ENCODE data around the gene CCDC7. TPM values are rescaled to one million over a fixed set of nuclear protein-coding genes. Genes with fewer than 3 reads are reported as not detected.
"Not testable (repeated sequence)": the region's sequence is repeated elsewhere in the genome, so short reads cannot be mapped to it uniquely, and the experiment has no call there.

Gene CCDC7
- total RNA-seq, 1 donor from 2014 or later: 2.3 TPM

DNA sequence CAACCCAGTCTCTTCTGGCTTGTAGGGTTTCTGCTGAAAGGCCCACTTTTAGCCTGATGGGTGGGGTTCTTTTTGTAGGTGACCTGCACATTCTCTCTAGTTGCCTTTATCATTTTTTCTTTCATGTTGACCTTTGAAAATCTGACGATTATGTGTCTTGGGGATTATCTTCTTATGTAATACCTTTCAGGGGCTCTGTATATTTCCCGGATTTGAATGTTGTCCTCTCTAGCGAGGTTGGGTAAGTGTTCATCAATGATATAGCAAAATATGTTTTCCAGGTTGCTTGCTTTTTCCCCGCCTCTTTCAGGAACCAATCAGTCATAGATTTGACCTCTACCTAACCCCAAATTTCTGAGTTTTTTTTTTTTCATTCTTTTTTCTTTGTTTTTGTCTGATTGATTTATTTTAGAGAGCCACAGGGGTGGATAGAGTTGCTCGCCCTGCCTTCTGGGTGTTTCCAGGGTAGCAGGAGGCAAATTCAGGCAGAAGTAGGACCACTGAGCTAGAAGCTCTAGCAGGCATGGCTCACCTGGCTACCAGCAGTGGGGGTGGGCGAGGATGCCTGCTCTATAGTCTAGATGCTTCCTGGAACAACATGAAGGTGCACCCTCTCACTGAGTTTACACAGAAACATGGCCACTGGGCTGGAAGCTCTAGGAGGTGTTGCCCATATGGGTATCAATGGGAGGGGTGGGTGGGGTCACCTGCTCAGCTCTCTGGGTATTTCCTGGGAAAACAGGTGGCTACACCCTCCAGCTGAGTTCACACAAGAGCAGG, 94.9 kb downstream of the CCDC7 start:
- TF ChIP-seq, protein P1, sequence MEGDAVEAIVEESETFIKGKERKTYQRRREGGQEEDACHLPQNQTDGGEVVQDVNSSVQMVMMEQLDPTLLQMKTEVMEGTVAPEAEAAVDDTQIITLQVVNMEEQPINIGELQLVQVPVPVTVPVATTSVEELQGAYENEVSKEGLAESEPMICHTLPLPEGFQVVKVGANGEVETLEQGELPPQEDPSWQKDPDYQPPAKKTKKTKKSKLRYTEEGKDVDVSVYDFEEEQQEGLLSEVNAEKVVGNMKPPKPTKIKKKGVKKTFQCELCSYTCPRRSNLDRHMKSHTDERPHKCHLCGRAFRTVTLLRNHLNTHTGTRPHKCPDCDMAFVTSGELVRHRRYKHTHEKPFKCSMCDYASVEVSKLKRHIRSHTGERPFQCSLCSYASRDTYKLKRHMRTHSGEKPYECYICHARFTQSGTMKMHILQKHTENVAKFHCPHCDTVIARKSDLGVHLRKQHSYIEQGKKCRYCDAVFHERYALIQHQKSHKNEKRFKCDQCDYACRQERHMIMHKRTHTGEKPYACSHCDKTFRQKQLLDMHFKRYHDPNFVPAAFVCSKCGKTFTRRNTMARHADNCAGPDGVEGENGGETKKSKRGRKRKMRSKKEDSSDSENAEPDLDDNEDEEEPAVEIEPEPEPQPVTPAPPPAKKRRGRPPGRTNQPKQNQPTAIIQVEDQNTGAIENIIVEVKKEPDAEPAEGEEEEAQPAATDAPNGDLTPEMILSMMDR (IDR thresholded peaks at IDR 0.05; ENCODE audit: insufficient read depth, low read depth, low read length): no peak
- no peak for TF ChIP-seq EZH2 (IDR thresholded peaks at IDR 0.05; ENCODE audit: insufficient read depth, low read length)
- no peaks in the 10 kb centered on the region for H3K36me3 Mint-ChIP-seq (ENCODE audit: low read depth, unreplicated experiment)
- Histone ChIP-seq H3K4me1 (ENCODE audit: insufficient read depth, low read length) (no peaks in the 10 kb centered on the region), H2AFZ (ENCODE audit: low read depth, low read length) (no peak overlapping the region), H3K27me3 (ENCODE audit: insufficient read depth, low read length) (no peaks in the 10 kb centered on the region), H3K9me3 (ENCODE audit: insufficient read depth, low read depth, low read length) (no peaks in the 10 kb centered on the region), H4K20me1 (ENCODE audit: insufficient read depth, low read length) (no peaks in the 10 kb centered on the region), H3K4me3 (ENCODE audit: insufficient read depth, low read depth, low read length) (no peak overlapping the region), H3K36me3 (ENCODE audit: insufficient read depth, low read length) (no peaks in the 10 kb centered on the region), H3K79me2 (ENCODE audit: insufficient read depth, low read length) (no peaks in the 10 kb centered on the region), H3K4me2 (ENCODE audit: low read length) (no peak overlapping the region), H3K27ac (ENCODE audit: low read depth, low read length) (no peak overlapping the region), H3K9ac (ENCODE audit: low read length) (no peak overlapping the region)
- no peaks in the 10 kb centered on the region for H3K4me1 Mint-ChIP-seq (ENCODE audit: low read depth, unreplicated experiment)
- H3K4me3 Mint-ChIP-seq (ENCODE audit: unreplicated experiment): no peak overlapping the region
- FAIRE-seq: no peak
- DNase-seq (ENCODE audit: low read depth): no peak
- peaks cover 4% of the 10 kb centered on the region for H3K9me3 Mint-ChIP-seq (ENCODE audit: unreplicated experiment)
- no peaks in the 10 kb centered on the region for H3K27me3 Mint-ChIP-seq (ENCODE audit: low read depth, unreplicated experiment)
- H3K27ac Mint-ChIP-seq (ENCODE audit: unreplicated experiment): no peak overlapping the region

DNA sequence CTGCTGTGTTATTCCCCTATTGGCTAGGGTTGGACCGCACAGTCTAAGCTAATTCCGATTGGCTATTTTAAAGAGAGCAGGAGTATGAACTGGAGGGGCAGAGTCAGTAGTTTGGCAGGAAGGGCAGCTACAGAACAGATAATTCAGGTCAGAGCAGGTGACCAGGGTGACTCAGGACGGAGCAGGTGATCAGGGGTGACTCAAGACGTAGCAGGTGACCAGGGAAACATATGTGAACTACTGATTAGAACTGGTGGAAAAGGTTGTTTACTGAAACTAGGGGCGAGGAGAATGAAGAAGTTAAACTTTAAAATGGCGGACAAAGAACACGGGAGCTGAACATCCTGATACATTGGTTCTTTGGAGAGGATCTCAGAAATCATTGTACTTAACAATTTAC, 102.3 kb downstream of the CCDC7 start:
- Histone ChIP-seq H3K4me3 (ENCODE audit: insufficient read depth, low read depth, low read length) (no peak overlapping the region), H3K9ac (ENCODE audit: low read length) (no peak overlapping the region), H2AFZ (ENCODE audit: low read depth, low read length) (no peak overlapping the region), H3K4me1 (ENCODE audit: insufficient read depth, low read length) (no peaks in the 10 kb centered on the region), H3K4me2 (ENCODE audit: low read length) (no peak overlapping the region), H3K27ac (ENCODE audit: low read depth, low read length) (no peak overlapping the region), H3K27me3 (ENCODE audit: insufficient read depth, low read length) (no peaks in the 10 kb centered on the region), H3K9me3 (ENCODE audit: insufficient read depth, low read depth, low read length) (no peaks in the 10 kb centered on the region), H3K79me2 (ENCODE audit: insufficient read depth, low read length) (no peaks in the 10 kb centered on the region), H4K20me1 (ENCODE audit: insufficient read depth, low read length) (no peaks in the 10 kb centered on the region), H3K36me3 (ENCODE audit: insufficient read depth, low read length) (peaks cover 2% of the 10 kb centered on the region)
- H3K36me3 Mint-ChIP-seq (ENCODE audit: low read depth, unreplicated experiment): no peaks in the 10 kb centered on the region
- peaks cover 8% of the 10 kb centered on the region for H3K9me3 Mint-ChIP-seq (ENCODE audit: unreplicated experiment)
- peaks cover 1% of the 10 kb centered on the region for H3K27me3 Mint-ChIP-seq (ENCODE audit: low read depth, unreplicated experiment)
- no peaks in the 10 kb centered on the region for H3K4me1 Mint-ChIP-seq (ENCODE audit: low read depth, unreplicated experiment)
- TF ChIP-seq EZH2 (IDR thresholded peaks at IDR 0.05; ENCODE audit: insufficient read depth, low read length): no peak
- TF ChIP-seq, protein P1 (IDR thresholded peaks at IDR 0.05; ENCODE audit: insufficient read depth, low read depth, low read length): no peak
- no peak overlapping the region for H3K27ac Mint-ChIP-seq (ENCODE audit: unreplicated experiment)
- FAIRE-seq (no peak), DNase-seq (ENCODE audit: low read depth) (no peak)
- no peak overlapping the region for H3K4me3 Mint-ChIP-seq (ENCODE audit: unreplicated experiment)

DNA sequence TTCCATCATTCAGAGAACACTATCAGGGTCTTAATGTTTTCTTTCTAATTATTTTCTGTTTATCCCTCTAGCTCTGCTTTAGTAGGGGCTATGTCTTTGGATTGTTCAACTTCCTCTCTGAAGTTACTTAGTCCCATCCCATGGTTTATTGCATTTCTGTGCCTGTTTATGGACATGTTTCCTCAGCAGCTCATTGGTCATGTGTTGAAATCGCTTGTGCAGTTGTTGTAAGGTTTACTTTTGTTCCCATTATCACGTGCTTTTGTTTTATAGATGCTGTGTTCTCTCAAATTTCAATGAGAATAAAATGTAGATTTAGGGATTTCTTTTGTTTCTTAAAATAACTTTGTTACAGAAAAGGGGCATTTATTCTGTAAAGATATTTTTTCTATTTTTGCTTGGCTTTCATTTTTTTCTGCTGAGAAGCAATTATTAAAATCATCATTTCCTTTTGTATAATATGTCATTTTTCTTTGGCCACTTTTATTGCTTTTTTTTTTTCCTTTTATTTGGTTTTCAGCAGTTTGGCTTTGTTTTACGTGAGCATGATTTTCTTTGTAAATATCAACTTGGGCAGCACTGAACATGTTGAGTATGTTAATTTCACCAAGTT, 110.9 kb downstream of the CCDC7 start:
- no peak overlapping the region for H3K27ac ChIP-seq (ENCODE audit: low read depth, low read length)
- FAIRE-seq: no peak
- peaks cover 5% of the 10 kb centered on the region for H3K9me3 Mint-ChIP-seq (ENCODE audit: unreplicated experiment)
- H2AFZ ChIP-seq (ENCODE audit: low read depth, low read length): no peak overlapping the region
- no peak overlapping the region for H3K27ac Mint-ChIP-seq (ENCODE audit: unreplicated experiment)
- H4K20me1 ChIP-seq (ENCODE audit: insufficient read depth, low read length): no peaks in the 10 kb centered on the region
- H3K27me3 ChIP-seq (ENCODE audit: insufficient read depth, low read length): no peaks in the 10 kb centered on the region
- H3K27me3 Mint-ChIP-seq (ENCODE audit: low read depth, unreplicated experiment): no peaks in the 10 kb centered on the region
- H3K9me3 ChIP-seq (ENCODE audit: insufficient read depth, low read depth, low read length): no peaks in the 10 kb centered on the region
- TF ChIP-seq, protein P1 (IDR thresholded peaks at IDR 0.05; ENCODE audit: insufficient read depth, low read depth, low read length): no peak
- TF ChIP-seq EZH2 (IDR thresholded peaks at IDR 0.05; ENCODE audit: insufficient read depth, low read length): no peak
- H3K4me1 ChIP-seq (ENCODE audit: insufficient read depth, low read length): no peaks in the 10 kb centered on the region
- no peak overlapping the region for H3K9ac ChIP-seq (ENCODE audit: low read length)
- no peak for DNase-seq (ENCODE audit: low read depth)
- no peaks in the 10 kb centered on the region for H3K79me2 ChIP-seq (ENCODE audit: insufficient read depth, low read length)
- no peak overlapping the region for H3K4me3 ChIP-seq (ENCODE audit: insufficient read depth, low read depth, low read length)
- no peak overlapping the region for H3K4me3 Mint-ChIP-seq (ENCODE audit: unreplicated experiment)
- no peaks in the 10 kb centered on the region for H3K4me1 Mint-ChIP-seq (ENCODE audit: low read depth, unreplicated experiment)
- H3K4me2 ChIP-seq (ENCODE audit: low read length): no peak overlapping the region
- peaks cover 3% of the 10 kb centered on the region for H3K36me3 ChIP-seq (ENCODE audit: insufficient read depth, low read length)
- H3K36me3 Mint-ChIP-seq (ENCODE audit: low read depth, unreplicated experiment): peaks cover 2% of the 10 kb centered on the region

DNA sequence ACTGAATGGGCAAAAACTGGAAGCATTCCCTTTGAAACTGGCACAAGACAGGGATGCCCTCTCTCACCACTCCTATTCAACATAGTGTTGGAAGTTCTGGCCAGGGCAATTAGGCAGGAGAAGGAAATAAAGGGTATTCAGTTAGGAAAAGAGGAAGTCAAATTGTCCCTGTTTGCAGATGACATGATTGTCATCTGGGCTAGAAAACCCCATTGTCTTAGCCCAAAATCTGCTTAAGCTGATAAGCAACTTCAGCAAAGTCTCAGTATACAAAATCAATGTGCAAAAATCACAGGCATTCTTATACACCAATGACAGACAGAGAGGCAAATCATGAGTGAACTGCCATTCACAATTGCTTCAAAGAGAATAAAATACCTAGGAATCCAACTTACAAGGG, 116.8 kb downstream of the CCDC7 start:
- not testable (repeated sequence) for H3K27ac ChIP-seq (ENCODE audit: low read depth, low read length); H3K9me3 Mint-ChIP-seq (ENCODE audit: unreplicated experiment); H3K4me3 ChIP-seq (ENCODE audit: insufficient read depth, low read depth, low read length); FAIRE-seq; H3K36me3 Mint-ChIP-seq (ENCODE audit: low read depth, unreplicated experiment); H3K27me3 Mint-ChIP-seq (ENCODE audit: low read depth, unreplicated experiment); H3K27ac Mint-ChIP-seq (ENCODE audit: unreplicated experiment); H3K27me3 ChIP-seq (ENCODE audit: insufficient read depth, low read length); H3K9ac ChIP-seq (ENCODE audit: low read length); H3K36me3 ChIP-seq (ENCODE audit: insufficient read depth, low read length); H4K20me1 ChIP-seq (ENCODE audit: insufficient read depth, low read length); H3K79me2 ChIP-seq (ENCODE audit: insufficient read depth, low read length); H3K4me3 Mint-ChIP-seq (ENCODE audit: unreplicated experiment); H3K4me1 ChIP-seq (ENCODE audit: insufficient read depth, low read length); H3K4me1 Mint-ChIP-seq (ENCODE audit: low read depth, unreplicated experiment); H3K4me2 ChIP-seq (ENCODE audit: low read length); DNase-seq (ENCODE audit: low read depth); H3K9me3 ChIP-seq (ENCODE audit: insufficient read depth, low read depth, low read length); H2AFZ ChIP-seq (ENCODE audit: low read depth, low read length)
